Fibroblast of peridontal ligament (primary cell): ENCODE results near the gene MBD6.
"Not testable (repeated sequence)": the region's sequence is repeated elsewhere in the genome, so short reads cannot be mapped to it uniquely, and the experiment has no call there.

Source experiments
- DNase-seq: peaks from one replicate; pipeline ENCODE4 v3.0.0-alpha.2; 2010; ENCODE audit errors: extremely low read depth

Gene MBD6

GRCh38 chr12:57514720-57515407 is 7.8 kb upstream of the MBD6 start:
- peak; percentile 23 for DNase-seq

GRCh38 chr12:57515408-57515933 is 7.2 kb upstream of the MBD6 start:
- peak; percentile 25 for DNase-seq

- peak; percentile 25 for DNase-seq
These were observed 6.6 kb upstream of the MBD6 start for GRCh38 chr12:57515934-57516541.

DNA sequence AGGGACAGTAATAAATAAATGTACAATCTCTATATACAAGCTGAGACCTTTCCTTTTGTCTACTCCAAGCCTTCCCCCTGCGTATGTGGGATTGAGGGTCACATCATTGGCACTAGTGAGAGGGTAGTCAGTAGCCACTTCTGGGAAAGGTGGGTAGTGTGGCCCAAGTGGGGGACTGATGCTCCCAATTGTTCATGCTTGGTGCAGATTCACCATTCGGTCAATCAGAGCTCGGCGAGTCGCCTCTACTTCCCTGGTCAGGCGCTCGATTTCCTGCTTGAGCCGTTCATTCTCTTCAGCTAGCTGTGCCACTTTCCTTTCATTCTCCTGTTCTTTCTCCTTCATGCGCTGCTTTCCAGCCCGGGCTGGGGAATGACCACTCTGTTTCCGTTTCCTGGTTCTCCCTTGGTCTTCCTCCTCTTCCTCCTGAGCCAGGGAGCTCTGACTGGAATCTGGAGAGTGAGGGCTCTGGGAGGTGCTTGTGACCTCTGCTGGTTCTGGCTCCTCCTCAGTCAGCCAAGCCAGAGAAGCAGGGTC is 5.9 kb upstream of the MBD6 start:
- DNase-seq = no peak

DNA sequence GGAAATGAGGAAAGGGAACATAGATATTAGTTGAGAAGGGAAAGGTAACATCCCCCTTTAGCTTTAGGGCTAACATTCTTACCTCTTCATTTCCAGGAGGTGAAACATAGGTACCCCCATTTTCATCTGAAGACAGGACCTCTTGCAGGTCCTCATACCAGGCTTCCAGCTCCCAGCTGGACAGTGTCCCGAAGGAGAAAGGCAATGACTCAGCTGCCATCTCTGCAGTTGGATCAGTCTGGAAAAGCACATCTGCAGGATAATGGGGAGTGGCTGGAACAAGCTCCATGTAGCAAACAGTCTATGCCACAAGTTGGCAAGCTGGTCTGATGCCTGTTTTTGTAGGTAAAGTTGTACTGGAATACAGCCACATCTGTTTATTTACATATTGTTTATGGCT is 5.4 kb upstream of the MBD6 start:
- peak; percentile 60 for DNase-seq

GRCh38 chr12:57517718-57518117 is 4.9 kb upstream of the MBD6 start:
- DNase-seq = not testable (repeated sequence)

GRCh38 chr12:57518176-57518919 is 4.3 kb upstream of the MBD6 start:
- DNase-seq = peak; percentile 57

GRCh38 chr12:57518920-57519795 is 3.5 kb upstream of the MBD6 start:
- peak; percentile 67 for DNase-seq

- no peak for DNase-seq
These were observed 2.9 kb upstream of the MBD6 start for GRCh38 chr12:57519796-57520052.

DNA sequence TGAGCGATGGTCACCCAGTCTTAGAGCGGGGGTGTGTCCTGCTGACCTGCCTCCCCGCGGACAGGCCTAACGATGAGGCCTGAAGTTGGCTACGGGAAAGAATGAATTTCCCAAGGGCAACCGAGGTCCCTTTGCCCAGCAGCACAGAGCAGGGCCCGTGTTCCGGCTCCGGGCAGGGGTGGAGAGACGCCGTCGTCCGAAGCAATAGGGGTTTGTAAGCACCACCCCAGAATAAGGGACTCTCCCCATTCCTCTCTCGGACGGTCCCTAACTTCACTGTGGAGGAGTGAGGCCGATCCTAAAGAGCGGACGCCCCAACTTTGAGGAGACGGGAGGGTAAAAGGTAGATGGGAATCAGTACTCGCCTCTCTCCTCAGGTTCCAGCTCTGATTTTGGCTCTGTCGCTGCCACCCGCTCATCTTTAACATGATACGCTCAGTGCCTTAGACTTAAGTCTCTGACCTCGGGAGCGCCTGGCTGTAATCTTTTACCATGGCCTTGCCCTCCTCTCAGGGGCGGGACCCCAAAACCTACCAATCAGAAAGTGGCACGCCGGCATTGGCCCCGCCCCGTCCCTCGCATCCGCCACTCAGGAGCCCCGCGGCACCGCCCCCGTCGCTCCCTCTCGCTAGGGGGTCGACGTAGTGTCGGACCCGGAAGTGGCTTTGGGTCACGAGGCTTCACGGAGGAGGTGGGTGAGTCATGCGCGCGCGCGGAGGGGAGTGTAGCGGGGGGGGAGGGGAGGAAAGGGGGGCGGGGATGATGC is 2.4 kb upstream of the MBD6 start, which contains the start of gene DDIT3:
TSS of gene DDIT3 (minus strand) at position 462 of the 766 bp plus-strand sequence. CDS start 3,108 bp downstream, outside the sequence.
- peak; percentile 98 for DNase-seq

DNA sequence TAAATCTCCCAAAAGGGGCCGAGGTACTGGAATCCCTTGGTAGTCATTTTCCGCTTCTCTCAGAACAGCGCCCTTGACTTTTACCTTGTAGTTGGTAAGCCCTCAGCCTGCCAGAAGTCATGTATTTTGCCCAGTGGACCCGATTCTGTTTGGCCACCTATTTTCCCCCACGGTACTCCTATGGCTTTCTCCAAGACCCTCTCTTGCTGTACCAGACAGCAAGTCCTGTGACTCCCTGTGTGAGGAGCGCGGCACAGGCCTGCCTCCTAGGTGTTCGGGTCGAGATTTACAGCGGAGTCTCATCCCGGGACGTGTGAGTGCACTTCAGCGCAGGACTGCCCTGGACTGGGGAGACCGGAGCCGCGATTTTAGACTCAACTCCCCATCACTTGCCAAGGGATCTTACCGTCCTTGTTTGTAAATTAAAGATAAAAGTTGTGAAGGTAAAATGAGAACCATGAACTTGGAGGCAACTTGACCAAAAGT is 1.1 kb upstream of the MBD6 start:
- DNase-seq = peak; percentile 45

- DNase-seq = peak; percentile 49
These were observed 472 bp downstream of the MBD6 start for GRCh38 chr12:57522887-57523705.

DNA sequence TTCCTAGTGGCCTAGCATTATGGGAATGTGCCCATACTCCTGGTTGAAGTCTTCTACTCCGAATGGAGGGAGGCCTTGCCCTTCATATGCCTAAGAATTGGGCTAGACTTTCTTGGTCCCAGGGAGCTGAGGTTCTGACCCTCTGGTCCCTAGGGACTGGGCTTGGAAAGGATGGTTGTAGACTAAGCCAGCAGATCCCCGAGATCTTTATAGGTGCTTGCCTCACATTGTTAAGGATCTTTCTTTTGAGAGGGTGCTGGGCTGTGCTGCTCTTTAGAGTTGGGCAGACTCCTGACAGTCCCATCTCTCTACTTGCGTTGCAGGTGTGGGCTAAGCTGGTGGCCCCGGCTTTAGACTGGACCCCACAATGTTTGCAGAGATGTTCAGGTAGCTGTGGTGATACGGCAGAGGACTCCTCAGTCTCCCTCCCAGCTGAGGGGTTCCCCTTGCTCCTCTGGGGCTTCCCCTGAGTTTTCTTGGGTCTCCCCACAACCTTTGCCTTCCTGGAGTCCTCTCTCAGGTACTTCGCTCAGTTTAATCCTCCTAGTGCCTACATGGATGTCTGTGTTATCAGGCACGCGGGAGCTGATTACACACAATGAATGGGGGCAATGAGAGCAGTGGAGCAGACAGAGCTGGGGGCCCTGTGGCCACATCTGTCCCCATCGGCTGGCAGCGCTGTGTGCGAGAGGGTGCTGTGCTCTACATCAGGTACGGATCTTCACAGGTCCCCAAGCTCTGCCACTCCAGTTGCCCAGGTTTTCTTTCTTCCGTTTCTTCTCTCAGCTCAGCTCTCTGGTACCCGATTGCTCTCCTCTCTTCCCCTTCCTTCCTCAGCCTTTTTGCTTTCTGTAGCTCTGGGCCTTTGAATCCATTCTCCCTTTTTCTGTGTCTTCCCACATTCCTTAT is 1.3 kb downstream of the MBD6 start:
- no peak for DNase-seq

DNA sequence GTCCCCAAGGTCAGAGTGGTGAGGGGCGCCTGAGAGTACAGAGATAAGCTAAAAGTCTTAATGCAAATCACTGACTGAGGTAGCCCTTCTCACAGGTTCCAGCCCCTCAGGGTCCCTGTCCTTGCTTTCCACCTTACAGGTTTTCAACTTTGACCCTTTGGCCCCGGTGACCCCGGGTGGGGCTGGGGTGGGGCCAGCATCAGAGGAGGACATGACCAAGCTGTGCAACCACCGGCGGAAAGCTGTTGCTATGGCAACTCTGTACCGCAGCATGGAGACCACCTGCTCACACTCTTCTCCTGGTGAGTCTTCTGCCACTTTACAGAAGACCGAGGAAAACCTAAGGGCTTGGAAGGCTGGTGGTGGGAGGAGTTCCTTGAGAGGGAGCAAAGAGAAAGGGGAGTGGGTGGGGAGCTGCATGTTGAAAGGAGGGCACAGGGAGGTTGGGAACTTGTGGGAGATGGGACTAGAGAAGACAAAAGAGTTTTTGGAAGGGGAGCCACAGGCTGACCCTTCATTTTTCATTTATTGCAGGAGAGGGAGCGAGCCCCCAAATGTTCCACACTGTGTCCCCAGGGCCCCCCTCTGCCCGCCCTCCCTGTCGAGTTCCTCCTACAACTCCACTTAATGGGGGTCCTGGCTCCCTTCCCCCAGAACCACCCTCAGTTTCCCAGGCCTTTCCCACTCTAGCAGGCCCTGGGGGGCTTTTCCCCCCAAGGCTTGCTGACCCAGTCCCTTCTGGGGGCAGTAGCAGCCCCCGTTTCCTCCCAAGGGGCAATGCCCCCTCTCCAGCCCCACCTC is 2.4 kb downstream of the MBD6 start:
- DNase-seq = no peak

- no peak for DNase-seq
These were observed 3.2 kb downstream of the MBD6 start for GRCh38 chr12:57525615-57526383.

DNA sequence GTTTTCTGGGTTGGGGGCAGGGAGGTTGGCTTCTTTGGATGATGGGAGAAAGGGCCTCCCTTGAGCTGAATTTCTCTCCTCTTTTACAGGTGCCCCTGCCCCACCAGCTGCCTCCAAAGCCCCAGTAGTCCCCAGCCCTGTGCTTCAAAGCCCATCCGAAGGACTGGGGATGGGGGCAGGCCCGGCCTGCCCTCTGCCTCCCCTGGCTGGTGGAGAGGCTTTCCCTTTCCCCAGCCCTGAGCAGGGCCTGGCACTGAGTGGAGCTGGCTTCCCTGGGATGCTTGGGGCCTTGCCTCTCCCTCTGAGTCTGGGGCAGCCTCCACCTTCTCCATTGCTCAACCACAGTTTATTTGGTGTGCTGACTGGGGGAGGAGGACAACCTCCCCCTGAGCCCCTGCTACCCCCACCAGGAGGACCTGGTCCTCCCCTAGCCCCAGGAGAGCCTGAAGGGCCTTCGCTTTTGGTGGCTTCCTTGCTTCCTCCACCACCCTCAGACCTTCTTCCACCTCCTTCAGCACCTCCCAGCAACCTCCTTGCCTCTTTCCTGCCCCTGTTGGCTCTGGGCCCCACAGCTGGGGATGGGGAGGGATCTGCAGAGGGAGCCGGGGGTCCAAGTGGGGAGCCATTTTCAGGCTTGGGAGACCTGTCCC is 4.0 kb downstream of the MBD6 start:
- DNase-seq = no peak

DNA sequence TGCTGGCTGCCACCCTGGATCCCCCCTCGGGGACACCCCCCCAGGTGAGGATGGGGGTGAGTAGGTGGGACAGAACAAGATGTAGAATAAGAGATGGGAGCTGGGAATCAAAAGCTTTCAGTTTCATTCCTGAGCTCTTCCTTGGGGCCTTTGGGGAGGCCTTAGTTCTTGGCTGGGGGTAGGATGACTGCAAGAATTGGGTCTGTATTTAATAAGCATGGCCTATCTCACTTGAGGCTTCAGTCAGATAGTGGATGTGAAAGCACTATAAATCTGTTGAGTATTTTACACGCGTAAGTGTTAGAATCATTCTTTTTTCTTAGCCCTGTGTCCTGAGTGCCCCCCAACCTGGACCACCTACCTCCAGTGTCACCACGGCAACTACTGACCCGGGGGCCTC is 4.6 kb downstream of the MBD6 start:
- no peak for DNase-seq
